GM12874 (cell line): ENCODE data around the gene TMEM186.

Experiments
- CTCF ChIP-seq: IDR thresholded peaks from 2 replicates; pipeline ENCODE4 v1.5.1; 2011; ENCODE audit warnings: low read depth, mild to moderate bottlenecking, control low read depth, low read length, moderate library complexity; ENCODE audit not compliant: insufficient read depth

Gene TMEM186

DNA sequence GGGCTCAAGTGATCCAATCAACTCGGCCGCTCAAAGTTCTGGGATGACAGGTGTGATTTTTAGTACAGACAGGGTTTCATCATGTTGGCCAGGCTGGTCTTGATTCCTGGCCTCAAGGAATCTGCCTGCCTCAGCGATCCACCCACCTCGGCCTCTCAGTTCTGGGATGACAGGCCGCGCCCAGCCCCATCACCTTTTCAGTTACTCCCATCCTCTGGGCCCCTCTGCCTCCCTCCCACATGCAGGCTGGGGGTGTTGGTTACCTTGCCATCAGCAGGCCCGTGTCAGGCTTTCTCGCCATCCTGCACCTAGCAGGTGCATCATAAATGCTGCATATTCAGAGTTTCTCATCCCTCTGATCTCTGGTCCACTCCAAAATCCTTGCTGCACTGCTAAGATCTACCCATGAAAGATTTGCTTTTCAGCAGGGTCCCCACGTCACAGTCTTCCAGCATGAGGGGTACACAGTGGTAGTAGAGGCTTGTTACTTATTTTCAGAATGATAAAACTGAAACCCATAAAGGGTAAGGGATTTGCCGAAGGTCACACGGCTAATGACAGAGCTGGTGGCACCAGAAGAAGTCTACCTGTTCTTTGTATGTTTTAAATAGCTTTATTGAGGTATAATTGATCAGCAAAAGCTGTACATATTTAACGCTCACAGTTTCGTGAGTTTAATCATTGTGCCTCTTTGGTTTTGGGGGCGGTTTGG is 16.8 kb upstream of the TMEM186 start:
- no peak for TF ChIP-seq CTCF

GRCh38 chr16:8812162-8812843 is 14.9 kb upstream of the TMEM186 start:
- no peak for TF ChIP-seq CTCF

DNA sequence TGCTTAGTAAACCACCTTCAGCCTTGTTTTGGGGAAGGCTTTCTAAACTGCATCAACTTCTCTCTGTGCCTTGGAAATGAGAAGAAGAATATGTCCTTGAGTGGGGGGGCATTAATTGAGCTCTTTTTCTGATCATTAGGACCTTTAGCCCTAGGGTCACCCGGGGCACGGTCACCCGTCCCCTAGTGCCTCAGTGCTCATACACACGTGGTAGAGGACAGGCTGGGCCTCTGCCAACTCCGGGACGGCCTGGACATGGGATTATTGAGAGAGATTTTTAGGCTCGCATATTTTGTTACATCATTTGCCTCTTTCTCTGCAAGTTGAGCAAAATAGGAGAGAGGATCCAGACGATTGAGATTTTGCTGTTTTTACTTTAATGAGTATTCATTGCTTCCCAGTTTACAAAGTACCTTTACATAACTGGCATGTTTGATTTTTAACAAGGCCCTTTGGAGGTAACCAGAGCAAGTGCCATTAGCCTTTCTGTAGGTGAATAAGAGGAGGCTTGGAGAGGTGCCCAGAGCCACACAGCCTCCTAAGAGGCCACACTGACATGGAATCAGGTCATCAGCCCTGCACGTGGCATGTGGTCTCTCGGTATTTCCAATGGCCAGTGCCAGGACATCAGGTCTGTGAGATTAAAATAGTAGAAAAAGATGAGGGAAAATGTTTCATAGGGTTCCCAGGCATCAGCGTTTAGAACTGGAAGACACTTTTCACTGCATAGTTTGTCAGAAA is 11.3 kb upstream of the TMEM186 start:
- no peak for TF ChIP-seq CTCF

GRCh38 chr16:8808009-8808408 is 10.6 kb upstream of the TMEM186 start:
- no peak for TF ChIP-seq CTCF

DNA sequence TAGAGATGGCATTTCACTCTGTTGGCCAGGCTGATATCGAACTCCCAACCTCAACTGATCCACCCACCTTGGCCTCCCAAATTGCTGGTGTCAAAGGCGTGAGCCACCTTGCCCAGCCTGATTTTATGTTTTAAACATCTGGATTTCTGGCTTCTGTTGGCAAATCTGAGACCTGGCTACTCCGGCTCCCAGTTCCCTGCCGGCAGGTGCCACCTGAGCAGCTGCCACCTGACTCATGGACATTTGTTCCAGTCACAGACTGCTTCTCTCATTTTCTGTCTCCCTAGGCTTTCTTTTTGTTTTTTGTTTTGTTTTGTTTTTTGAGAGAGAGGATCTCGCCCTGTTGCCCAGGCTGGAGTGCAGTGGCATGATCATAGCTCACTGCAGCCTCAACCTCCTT is 9.8 kb upstream of the TMEM186 start:
- TF ChIP-seq CTCF = no peak

DNA sequence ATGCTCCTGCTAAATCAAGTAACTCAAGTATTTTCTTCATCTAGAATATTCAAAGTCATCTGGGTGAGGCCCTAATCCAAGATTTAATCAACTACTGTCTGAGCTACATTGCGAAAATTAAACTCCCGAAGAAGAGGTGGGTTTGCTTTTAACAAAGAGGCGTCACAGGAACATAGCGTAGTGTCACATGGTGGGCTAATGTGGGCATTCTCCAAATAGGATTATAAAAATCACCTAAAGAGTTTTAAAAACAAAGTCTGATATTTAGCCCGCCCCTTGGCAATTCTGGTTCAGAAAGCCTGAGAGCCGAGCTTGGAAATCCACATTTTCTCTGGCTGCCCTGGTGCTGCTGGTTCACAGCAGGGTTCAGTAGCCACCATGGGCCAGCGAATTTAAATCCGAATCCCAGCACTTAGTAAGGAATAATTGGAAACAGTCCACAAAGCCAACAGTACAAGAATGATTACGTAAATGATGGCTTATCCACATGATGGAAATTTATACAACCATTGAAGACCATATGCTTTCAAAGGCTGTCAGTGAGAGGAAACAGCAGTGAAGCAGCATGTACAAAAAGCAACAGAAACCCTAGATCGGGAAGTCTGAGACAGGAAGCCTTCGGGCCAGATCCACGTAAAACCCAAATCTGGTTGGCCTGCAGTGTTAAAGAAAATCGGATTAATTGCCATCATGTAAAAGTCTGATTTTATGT is 9.0 kb upstream of the TMEM186 start:
- TF ChIP-seq CTCF = no peak

- no peak for TF ChIP-seq CTCF
Measured at GRCh38 chr16:8804313-8804712, 6.9 kb upstream of the TMEM186 start.
